Measurements from ENCODE around the gene CCND1. TPM values are rescaled to one million over a fixed set of nuclear protein-coding genes. Genes with fewer than 3 reads are reported as not detected.
A peak's percentile ranks its signal among the peaks of the same experiment; 100 is the strongest.

Gene CCND1
- total and polyA plus RNA-seq, 2 of the 8 experiments (the other 6 are each of a cell fraction or from before 2014, with no cell fraction given): 64.5 to 170 TPM

- DNase-seq (ENCODE audit: low read depth in 1 of 2, low spot score in 2 of 2) (no peak), FAIRE-seq (peak; percentile 7)
- CTCF ChIA-PET (ENCODE audit: partially characterized antibody): interaction anchor here (0.6 to 8.4 kb wide), 21 partner anchors 8 to 560 kb away, joined by 3 to 81 read pairs (median 4); partner anchors contain the start of gene LTO1
- Histone ChIP-seq H3K36me3 (ENCODE audit: control insufficient read depth in 2 of 4, insufficient read depth in 4 of 4, low read length in 3 of 4) (peaks cover 0 to 4% (median under 1%) of the 10 kb centered on the region in 4 experiments; a peak in 3 of 8 replicates), H3K4ac (replicated peaks; ENCODE audit: insufficient read length, low read depth, low read length) (no peak overlapping the region), H2AFZ (ENCODE audit: low read length) (no peak overlapping the region), H2BK20ac (ENCODE audit: low read length) (no peak overlapping the region), H3K79me2 (ENCODE audit: control insufficient read depth in 1 of 2, insufficient read depth in 2 of 2, low read length in 2 of 2) (no peaks in the 10 kb centered on the region), H3K79me1 (ENCODE audit: low read depth, low read length) (no peaks in the 10 kb centered on the region), H3K23ac (ENCODE audit: insufficient read length) (no peak overlapping the region), H3K27me3 (replicated peaks in 1 of 4; ENCODE audit: control insufficient read depth in 3 of 4, extremely low read depth in 1 of 4, insufficient read depth in 3 of 4, low read length in 3 of 4) (no peaks in the 10 kb centered on the region; a peak in 1 of 7 replicates), H3K14ac (ENCODE audit: insufficient read length) (no peak overlapping the region), H2AK5ac (ENCODE audit: low read depth, low read length) (no peak overlapping the region), H3K56ac (replicated peaks; ENCODE audit: insufficient read length, low read depth, low read length) (no peak overlapping the region), H3K4me3 (ENCODE audit: extremely low read depth in 1 of 4, insufficient read depth in 2 of 4, low read depth in 3 of 4, low read length in 4 of 4) (no peak overlapping the region), H3K4me2 (ENCODE audit: insufficient read depth in 1 of 2, low read depth in 2 of 2, low read length in 2 of 2) (no peak overlapping the region), H2BK12ac (ENCODE audit: low read depth, low read length) (no peak overlapping the region), H3K4me1 (replicated peaks in 1 of 4; ENCODE audit: control insufficient read depth in 3 of 4, insufficient read depth in 4 of 4, low read length in 3 of 4) (peaks cover 5 to 16% (median 13%) of the 10 kb centered on the region in 4 experiments), H3K23me2 (ENCODE audit: low read depth, low read length) (no peaks in the 10 kb centered on the region), H4K5ac (ENCODE audit: insufficient read length, low read depth, low read length) (no peak overlapping the region), H4K91ac (replicated peaks; ENCODE audit: insufficient read length, low read length) (no peak overlapping the region), H2BK120ac (replicated peaks; ENCODE audit: low read depth, low read length) (no peak overlapping the region), H3K27ac (ENCODE audit: low read depth, low read length) (no peak overlapping the region), H2BK15ac (ENCODE audit: low read length) (no peak overlapping the region), H3K18ac (ENCODE audit: extremely low read depth, low read length) (no peak overlapping the region), H3K9ac (replicated peaks in 1 of 4; ENCODE audit: extremely low read depth in 1 of 4, low read depth in 3 of 4, low read length in 3 of 4) (no peak overlapping the region), H4K8ac (ENCODE audit: extremely low read depth, insufficient read depth, low read length) (no peak overlapping the region), H2BK5ac (ENCODE audit: low read depth, low read length) (no peak overlapping the region), H3K9me3 (ENCODE audit: insufficient read depth in 2 of 2, low read depth in 1 of 2, low read length in 1 of 2) (no peaks in the 10 kb centered on the region), H4K20me1 (replicated peaks in 1 of 2; ENCODE audit: control insufficient read depth in 1 of 2, insufficient read depth in 2 of 2, low read length in 2 of 2) (peaks cover 0 to 2% of the 10 kb centered on the region in 2 experiments)
- POLR2A ChIA-PET (ENCODE audit: partially characterized antibody): interaction anchor here (1.4 to 10.9 kb wide), 4 partner anchors 12 to 21 kb away, joined by 3 to 197 read pairs (median 6); partner anchors contain the start of genes CCND1 and LTO1
- 89% methylated on average over 16 of the region's 16 CpGs; no CpG with 5 or more reads in 1 of the 2 experiments for WGBS, 2 experiments (ENCODE audit: extremely low coverage in 1 of 2, insufficient coverage in 1 of 2, insufficient read length in 1 of 2, insufficient replicate concordance in 2 of 2, low coverage in 1 of 2, low lambda C conversion rate in 2 of 2, missing lambda C conversion rate in 1 of 2)
- TF ChIP-seq RBBP5 (IDR thresholded peaks at IDR 0.05; ENCODE audit: borderline replicate concordance, low read depth, low read length) (no peak), RXRA (IDR thresholded peaks at IDR 0.05; ENCODE audit: insufficient read depth, low read depth, low read length) (no peak), PHF8 (conservative IDR thresholded peaks at IDR 0.05; ENCODE audit: low read depth, low read length) (no peak), CHD2 (IDR thresholded peaks at IDR 0.05; ENCODE audit: low read length) (no peak), TAF7 (optimal IDR thresholded peaks at IDR 0.05; ENCODE audit: borderline replicate concordance, low read depth, low read length) (no peak), CBX5 (IDR thresholded peaks at IDR 0.05; ENCODE audit: low read depth, low read length) (no peak), MAX (IDR thresholded peaks at IDR 0.05) (no peak), KDM5A (IDR thresholded peaks at IDR 0.05; ENCODE audit: low read length) (no peak), RAD21 (IDR thresholded peaks at IDR 0.05 in 1 of 2, conservative IDR thresholded peaks at IDR 0.05 in 1 of 2; ENCODE audit: low read depth in 2 of 2, low read length in 2 of 2) (peak; percentile 53 to 56)
Measured at GRCh38 chr11:69662021-69662698, 21.2 kb downstream of the CCND1 start.

Data from H1 (cell line).